Hippocampal formation (tissue), 2 donors: ENCODE results near the gene PLEKHM3.
"Not testable (repeated sequence)": the region's sequence is repeated elsewhere in the genome, so short reads cannot be mapped to it uniquely, and the experiment has no call there.

Experiments
- DNase-seq, 2 donors: peaks; one replicate each; lab custom pipeline; 2025; lab: John Stamatoyannopoulos, UW

Gene PLEKHM3

GRCh38 chr2:207825045-207825954 lies 200.0 kb downstream of the PLEKHM3 start:
- DNase-seq: no peak

DNA sequence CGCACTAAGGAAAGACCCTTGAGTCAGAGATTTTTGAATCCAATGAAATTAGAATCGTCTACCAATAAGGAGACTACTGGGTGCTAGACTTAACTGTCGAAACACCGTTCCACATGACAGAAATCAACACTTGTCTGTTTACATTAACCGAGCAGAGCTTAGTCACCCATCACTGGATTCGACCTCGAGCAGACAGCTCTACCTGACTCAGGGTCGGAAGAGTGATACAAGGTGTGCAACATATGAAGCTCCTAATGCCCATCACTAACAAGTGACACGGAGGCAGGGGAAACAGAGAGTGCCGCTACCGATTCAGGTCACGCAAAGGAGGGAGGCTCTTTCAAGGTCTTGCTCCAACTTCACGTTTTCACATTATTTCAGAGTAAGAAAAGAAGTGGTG lies 201.5 kb downstream of the PLEKHM3 start:
- DNase-seq: no peak

GRCh38 chr2:207819839-207820784 lies 205.2 kb downstream of the PLEKHM3 start:
- DNase-seq: no peak

DNA sequence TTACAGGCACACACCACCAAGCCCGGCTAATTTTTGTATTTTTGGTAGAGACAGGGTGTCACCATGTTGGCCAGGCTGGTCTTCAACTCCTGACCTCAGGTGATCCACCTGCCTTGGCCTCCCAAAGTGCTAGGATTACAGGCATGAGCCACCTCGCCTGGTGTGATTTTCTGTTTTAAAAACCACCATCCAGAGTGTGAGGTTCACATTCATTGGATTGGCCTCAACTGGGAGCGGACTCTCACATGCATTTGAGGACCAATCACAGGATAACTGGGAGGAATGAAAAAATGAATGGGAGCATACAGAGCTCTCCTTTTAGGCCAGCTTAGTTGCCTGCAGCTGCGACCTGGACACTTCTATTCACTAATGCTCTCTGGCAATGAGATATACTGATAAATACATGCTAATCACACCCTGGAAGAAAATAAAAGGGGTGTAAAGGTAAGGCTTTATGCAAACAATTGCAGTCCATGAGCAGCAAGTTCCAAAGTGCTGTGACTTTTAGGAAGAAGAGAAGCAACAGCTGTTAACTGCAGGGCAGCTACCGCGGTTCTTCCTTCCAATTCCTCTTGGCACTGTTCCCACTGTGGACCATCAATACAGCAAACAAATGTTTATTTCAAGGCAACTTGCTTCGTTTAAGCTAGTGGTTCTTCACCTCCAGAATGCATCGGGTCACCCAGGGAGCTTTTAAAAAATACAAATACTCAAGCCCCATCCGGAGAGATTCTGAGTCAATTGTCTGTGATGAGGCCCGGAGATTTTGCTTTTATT lies 206.1 kb downstream of the PLEKHM3 start:
- DNase-seq: no peak

GRCh38 chr2:207816546-207816945 lies 208.8 kb downstream of the PLEKHM3 start:
- no peak for DNase-seq

- DNase-seq: no peak
Observed at GRCh38 chr2:207815254-207815653, 210.1 kb downstream of the PLEKHM3 start.

GRCh38 chr2:207813942-207814341 lies 211.4 kb downstream of the PLEKHM3 start:
- DNase-seq: no peak

DNA sequence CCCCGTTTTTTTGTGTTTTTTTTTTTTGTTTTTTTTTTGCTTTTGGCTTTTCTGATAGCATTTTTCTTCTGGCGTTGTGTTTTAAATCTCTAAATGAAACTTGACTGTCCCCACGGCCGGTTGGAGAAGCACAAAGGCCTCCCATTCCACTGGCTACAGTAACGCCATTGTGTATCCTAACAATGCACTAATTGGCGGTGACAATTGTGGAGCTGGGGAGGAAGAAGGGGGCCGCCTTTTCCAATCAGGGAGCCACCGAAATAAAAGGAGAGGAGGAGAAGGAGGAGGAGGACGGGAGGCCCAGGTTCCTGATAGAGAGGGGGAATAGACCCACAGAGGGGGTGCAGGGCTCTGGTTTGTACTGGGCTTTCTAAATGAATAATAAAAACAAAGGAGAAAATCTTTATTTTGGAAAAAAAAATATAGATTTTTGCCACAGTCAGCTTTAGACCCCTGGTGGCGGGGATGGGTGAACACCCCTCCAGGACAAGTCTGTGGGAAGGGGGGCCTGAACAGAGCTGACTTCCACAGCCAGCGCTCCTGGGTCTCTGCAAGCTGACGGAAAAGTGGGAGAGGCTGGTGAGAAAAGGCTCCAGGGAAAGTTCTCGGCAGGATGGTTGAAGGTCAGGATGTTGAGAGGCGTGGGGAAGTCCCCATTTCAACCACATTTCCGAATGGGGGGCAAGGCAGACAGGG lies 212.0 kb downstream of the PLEKHM3 start:
- DNase-seq: peak; percentile 74 to 91

DNA sequence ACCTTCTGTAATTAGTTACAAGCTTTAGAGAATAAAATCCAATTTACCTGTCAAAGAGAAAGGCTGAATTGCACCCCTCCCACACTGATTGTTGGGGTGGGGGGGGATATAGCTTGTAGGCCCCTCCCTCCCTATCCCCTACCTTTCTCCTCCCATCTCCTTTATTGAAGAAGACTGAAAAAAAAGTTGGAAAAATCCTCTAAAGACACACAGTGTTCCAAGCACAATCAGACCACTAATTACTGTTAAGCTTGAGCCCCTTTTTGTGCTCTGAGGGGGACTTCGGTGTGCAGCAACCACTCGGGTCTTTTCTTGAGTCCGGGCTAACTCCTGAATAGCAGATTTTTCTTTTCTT lies 212.6 kb downstream of the PLEKHM3 start:
- DNase-seq: no peak

- DNase-seq: no peak
Observed at GRCh38 chr2:207812058-207812725, 213.1 kb downstream of the PLEKHM3 start.

GRCh38 chr2:207811658-207812057 lies 213.7 kb downstream of the PLEKHM3 start:
- not testable (repeated sequence) for DNase-seq

- DNase-seq: no peak
Observed at GRCh38 chr2:207810200-207810788, 215.0 kb downstream of the PLEKHM3 start.

DNA sequence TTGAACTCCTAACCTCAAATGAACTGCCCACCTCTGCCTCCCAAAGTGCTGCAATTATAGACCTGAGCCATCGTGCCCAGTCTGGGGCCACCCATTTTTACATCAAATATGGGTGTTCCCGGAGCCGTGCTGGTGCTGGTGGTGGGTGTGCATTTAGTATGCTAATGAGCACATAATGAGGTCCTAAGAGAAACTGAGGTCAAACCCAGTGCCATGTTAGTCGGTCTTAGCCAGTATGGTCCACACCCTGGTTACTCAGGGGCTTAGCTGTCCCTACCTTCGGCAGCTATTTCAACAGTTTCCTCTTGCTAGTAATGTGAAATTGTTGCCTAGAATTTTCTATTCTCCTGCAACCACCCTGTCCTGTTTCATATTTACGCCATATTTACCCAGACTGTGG lies 217.2 kb downstream of the PLEKHM3 start:
- no peak for DNase-seq

DNA sequence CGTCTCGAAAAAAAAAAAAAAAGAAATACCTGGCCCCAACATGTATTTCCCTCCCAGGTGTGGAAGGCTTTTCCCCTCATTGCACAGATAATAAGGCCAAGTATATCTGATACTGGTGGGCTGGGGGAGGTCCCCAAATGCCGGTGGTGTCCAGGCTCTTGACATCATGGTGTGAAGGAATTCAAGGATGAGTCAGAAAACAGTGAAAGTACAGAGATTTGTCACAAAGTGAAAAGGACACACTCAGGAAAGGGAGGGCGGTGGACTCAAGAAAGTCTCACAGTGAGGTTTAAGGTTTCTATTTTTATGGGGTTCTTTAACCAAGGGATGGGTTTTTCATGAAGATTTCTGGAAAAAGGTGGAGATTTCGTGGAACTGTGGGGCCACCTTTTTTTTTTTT lies 217.8 kb downstream of the PLEKHM3 start:
- DNase-seq: no peak

- no peak for DNase-seq
Observed at GRCh38 chr2:207805566-207806226, 219.6 kb downstream of the PLEKHM3 start.

- DNase-seq: no peak
Observed at GRCh38 chr2:207802650-207803049, 222.7 kb downstream of the PLEKHM3 start.

GRCh38 chr2:207801259-207801658 lies 224.1 kb downstream of the PLEKHM3 start:
- DNase-seq: no peak

DNA sequence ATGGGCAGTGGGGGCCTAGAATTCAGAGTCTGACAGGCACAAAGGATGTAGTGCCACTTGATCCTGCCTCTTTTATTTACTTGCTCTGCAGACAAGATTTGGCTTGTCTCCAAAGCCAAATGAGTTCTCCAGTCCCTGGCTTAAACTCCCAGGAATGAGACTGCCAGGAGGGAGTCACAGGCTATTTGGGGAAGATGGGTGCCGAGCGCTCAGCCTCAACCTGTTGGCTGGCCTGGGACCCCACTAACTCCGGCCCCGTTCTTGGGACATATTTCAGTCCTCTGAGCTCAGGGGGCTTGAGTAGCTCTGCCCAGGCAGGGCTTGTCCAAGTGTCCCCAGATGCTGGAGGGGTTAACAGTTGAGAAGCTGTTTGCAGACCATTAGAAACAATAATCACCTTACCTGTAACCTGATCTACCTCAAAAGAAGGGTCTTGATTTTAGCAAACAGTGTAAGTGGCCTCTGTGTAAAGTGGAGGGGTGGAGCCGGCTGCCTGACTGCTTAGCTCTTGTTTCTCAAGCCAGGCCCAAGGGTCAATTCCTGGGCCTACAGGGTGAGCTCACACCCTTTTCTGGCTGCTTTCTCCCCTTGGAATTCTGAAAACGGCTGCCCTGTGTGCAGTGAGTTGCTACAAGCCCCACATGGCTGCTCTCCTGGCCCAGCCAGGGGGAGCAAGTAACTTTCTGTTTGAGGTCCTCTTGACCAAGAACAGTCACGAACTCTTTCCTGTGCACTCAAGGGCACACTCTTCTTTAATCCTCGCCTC lies 228.6 kb downstream of the PLEKHM3 start:
- DNase-seq: no peak

- DNase-seq: no peak
Observed at GRCh38 chr2:207792244-207792785, 233.0 kb downstream of the PLEKHM3 start.
